ENCODE measurements around the gene ATCAY.

The ATCAY gene

DNA sequence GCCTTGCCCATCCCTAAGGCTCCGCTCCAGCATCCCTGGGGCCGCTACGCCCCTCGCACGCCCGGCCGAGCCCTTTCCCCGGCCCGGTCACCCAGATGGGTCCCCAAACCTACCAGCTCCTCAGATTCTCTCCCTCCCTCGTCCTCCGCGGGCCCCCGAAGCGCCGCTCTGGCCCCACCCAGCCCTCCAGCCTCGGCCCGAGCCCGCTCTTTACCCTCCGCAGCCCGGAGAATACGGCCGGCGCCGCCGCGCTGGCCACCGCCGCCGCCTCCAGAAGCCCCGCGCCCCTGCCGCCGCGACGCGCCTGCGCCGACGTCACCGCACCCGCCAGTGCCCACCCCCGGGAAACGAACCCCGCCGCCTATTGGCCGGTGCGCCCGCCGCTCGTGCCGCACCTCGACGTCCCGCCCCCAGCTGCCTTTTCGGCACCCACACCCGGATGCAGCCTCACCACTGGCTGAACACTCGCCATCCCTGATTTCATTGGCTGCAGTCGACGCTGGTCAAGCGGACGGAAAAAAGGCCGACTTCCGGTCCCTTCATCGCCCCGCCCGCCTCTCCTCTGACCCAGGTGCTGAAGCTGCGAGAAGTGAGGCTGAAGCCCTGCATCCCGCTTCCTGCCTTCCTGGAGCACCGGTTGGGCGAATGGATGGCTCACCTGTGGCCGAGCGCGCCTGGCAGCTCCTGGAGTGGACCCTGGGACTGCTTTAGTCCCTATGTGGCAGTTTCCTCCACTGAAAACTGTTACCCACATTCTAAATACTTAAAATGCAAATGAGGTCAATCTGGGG lies 90.5 kb downstream of the ATCAY start, which contains the start of gene DAPK3:
TSS of gene DAPK3 (minus strand) at position 292 of the 791 bp plus-strand sequence. CDS start 1,364 bp downstream, outside the sequence.
- DNase-seq = peak; percentile 97 to 98 (median 98)

DNA sequence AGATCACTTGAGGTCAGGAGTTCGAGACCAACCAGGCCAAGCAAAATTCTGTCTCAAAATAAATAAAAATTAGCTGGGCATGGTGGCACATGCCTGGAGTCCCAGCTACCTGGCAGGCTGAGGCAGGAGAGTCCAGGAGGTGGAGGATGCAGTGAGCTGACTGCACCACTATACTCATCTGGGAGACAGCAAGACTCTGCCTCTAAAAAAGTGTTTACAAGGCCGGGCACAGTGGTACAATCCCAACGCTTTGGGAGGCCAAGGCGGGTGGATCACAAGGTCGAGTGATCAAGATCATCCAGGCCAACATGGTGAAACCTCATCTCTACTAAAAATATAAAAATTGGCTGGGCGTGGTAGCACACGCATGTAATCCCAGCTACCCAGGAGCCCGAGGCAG lies 94.7 kb downstream of the ATCAY start:
- no peak for DNase-seq

DNA sequence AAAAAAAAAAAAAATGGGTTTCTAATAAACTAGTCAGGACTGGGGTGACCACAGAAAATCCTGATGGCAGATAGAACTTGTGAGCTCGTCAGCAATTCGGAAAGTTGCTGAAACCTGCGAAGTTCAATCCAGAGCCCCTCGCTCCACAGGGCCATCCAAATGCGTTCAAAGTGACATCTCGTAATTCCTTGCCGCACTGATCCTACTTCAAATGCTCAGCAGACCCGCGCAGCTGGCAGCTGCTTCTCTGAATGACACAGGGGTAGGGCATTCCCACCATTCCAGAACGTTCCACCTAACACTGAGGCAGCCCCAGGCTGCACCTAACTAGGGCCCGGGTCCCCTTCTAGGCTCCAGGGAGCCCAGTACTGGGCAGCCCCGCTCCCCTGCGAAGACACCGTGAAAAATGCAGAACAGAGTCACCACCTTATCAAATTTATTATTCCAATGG lies 95.2 kb downstream of the ATCAY start:
- DNase-seq = no peak

- no peak for DNase-seq
These were observed 96.2 kb downstream of the ATCAY start for GRCh38 chr19:3976495-3977241.
